Measurements from ENCODE around the gene RBMS2.

DNA sequence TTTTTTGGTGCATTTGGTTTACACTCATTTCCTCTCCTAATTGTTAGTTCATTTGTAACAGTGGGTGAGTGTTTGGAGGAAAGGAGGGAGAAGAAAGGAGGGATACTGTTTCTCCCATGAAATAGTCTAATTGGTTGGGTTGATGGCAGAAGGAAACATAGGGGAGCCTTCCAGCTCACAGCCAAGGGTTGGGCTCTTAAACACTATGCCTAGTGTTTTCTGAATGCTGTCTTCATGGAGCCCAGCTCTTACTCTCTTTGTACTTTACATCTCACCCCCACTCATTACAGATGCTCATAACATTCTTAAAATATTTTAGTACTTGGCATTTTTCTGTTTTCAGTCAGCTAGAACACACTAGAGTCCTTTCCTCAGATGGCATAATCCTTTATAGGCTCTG, 70.3 kb downstream of the RBMS2 start:
- TF ChIP-seq, protein P1, sequence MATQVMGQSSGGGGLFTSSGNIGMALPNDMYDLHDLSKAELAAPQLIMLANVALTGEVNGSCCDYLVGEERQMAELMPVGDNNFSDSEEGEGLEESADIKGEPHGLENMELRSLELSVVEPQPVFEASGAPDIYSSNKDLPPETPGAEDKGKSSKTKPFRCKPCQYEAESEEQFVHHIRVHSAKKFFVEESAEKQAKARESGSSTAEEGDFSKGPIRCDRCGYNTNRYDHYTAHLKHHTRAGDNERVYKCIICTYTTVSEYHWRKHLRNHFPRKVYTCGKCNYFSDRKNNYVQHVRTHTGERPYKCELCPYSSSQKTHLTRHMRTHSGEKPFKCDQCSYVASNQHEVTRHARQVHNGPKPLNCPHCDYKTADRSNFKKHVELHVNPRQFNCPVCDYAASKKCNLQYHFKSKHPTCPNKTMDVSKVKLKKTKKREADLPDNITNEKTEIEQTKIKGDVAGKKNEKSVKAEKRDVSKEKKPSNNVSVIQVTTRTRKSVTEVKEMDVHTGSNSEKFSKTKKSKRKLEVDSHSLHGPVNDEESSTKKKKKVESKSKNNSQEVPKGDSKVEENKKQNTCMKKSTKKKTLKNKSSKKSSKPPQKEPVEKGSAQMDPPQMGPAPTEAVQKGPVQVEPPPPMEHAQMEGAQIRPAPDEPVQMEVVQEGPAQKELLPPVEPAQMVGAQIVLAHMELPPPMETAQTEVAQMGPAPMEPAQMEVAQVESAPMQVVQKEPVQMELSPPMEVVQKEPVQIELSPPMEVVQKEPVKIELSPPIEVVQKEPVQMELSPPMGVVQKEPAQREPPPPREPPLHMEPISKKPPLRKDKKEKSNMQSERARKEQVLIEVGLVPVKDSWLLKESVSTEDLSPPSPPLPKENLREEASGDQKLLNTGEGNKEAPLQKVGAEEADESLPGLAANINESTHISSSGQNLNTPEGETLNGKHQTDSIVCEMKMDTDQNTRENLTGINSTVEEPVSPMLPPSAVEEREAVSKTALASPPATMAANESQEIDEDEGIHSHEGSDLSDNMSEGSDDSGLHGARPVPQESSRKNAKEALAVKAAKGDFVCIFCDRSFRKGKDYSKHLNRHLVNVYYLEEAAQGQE (IDR thresholded peaks at IDR 0.05), result no peak
- no peak for TF ChIP-seq RCOR1 (IDR thresholded peaks at IDR 0.05; ENCODE audit: low read depth, low read length)
- TF ChIP-seq, protein P2, sequence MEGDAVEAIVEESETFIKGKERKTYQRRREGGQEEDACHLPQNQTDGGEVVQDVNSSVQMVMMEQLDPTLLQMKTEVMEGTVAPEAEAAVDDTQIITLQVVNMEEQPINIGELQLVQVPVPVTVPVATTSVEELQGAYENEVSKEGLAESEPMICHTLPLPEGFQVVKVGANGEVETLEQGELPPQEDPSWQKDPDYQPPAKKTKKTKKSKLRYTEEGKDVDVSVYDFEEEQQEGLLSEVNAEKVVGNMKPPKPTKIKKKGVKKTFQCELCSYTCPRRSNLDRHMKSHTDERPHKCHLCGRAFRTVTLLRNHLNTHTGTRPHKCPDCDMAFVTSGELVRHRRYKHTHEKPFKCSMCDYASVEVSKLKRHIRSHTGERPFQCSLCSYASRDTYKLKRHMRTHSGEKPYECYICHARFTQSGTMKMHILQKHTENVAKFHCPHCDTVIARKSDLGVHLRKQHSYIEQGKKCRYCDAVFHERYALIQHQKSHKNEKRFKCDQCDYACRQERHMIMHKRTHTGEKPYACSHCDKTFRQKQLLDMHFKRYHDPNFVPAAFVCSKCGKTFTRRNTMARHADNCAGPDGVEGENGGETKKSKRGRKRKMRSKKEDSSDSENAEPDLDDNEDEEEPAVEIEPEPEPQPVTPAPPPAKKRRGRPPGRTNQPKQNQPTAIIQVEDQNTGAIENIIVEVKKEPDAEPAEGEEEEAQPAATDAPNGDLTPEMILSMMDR (IDR thresholded peaks at IDR 0.05), result no peak

Data from A549 (cell line).